Panc1 (cell line): ENCODE results near the gene C1orf141. TPM values are rescaled to one million over a fixed set of nuclear protein-coding genes. Genes with fewer than 3 reads are reported as not detected.

Source experiments
- ATAC-seq: fragments of 200-7000 bp; cut with Tn5 transposase; 2 replicates; pipeline ENCODE4 v1.9.1; 2020; ENCODE audit warnings: mild to moderate bottlenecking, moderate library complexity
- BruUV-seq: library from RNA; stranded (reverse); fragments of 400-500 nt; replicated peaks from 2 replicates; lab custom pipeline; 2021; lab: Mats Ljungman, UMichigan
- CTCF ChIA-PET: fragments of 300-600 bp; sonication (Branson Sonifier 250); formaldehyde crosslinking; loops from one replicate; lab custom pipeline; 2022; ENCODE audit warnings: antibody characterized with exemption; lab: Charles Lee
- POLR2A ChIA-PET: fragments of 300-600 bp; sonication (Branson Sonifier 250); formaldehyde crosslinking; loops from one replicate; lab custom pipeline; 2022; ENCODE audit warnings: antibody characterized with exemption; lab: Charles Lee
- DNase-seq: peaks from one replicate; pipeline ENCODE4 v3.0.0-alpha.2; 2010; ENCODE audit warnings: low read depth, low spot score
- H3K27ac ChIP-seq: 2 replicates; pipeline ENCODE4 v1.5.1; 2011; ENCODE audit warnings: mild to moderate bottlenecking, low read length, inconsistent platforms
- H3K27me3 ChIP-seq: fragments of 200-500 bp; sonication (Bioruptor generic); 2 replicates; pipeline ENCODE4 v1.6.0; 2014; ENCODE audit warnings: low read length, inconsistent platforms; ENCODE audit not compliant: control insufficient read depth, insufficient read depth
- H3K36me3 ChIP-seq: fragments of 200-500 bp; sonication (Bioruptor generic); 2 replicates; pipeline ENCODE4 v1.5.1; 2014; ENCODE audit warnings: inconsistent platforms, mild to moderate bottlenecking, low read length, moderate library complexity; ENCODE audit not compliant: control insufficient read depth, insufficient read depth
- H3K4me1 ChIP-seq: 2 replicates; pipeline ENCODE4 v1.5.1; 2011; ENCODE audit warnings: inconsistent platforms, mild to moderate bottlenecking, low read length, moderate library complexity; ENCODE audit not compliant: control insufficient read depth, insufficient read depth
- H3K4me3 ChIP-seq, 2 experiments: 2 replicates each; pipeline ENCODE4 v1.5.1; 2011 to 2012; ENCODE audit warnings: low read depth in 2 of 2, low read length in 2 of 2, mild to moderate bottlenecking in 2 of 2, inconsistent platforms in 1 of 2, moderate library complexity in 1 of 2
- H3K9me3 ChIP-seq: fragments of 200-500 bp; sonication (Bioruptor generic); 2 replicates; pipeline ENCODE4 v1.5.1; 2014; ENCODE audit warnings: low read depth, mild to moderate bottlenecking, inconsistent platforms, low read length, moderate library complexity; ENCODE audit not compliant: control insufficient read depth, insufficient read depth
- POLR2AphosphoS5 ChIP-seq: IDR thresholded peaks from 2 replicates; pipeline ENCODE4 v1.6.1; 2012; ENCODE audit warnings: mild to moderate bottlenecking, low read depth, low read length, moderate library complexity
- SIN3A ChIP-seq: IDR thresholded peaks from 2 replicates; pipeline ENCODE4 v1.6.1; 2012; ENCODE audit warnings: low read depth, mild to moderate bottlenecking, low read length, moderate library complexity, borderline replicate concordance; ENCODE audit not compliant: insufficient read depth
- TCF7L2 ChIP-seq: IDR thresholded peaks from 2 replicates; pipeline ENCODE4 v1.6.1; 2011; ENCODE audit warnings: mild to moderate bottlenecking, low read depth, low read length, inconsistent platforms
- in situ Hi-C: cut with HindIII; loops from 2 replicates; pipeline ENCODE4 v1.10.0; 2016; ENCODE audit warnings: low sequenced_read_pairs, low pct_unique_long_range_greater_than_20kb
- intact Hi-C: fragments of 100-400 bp; cut with micrococcal nuclease; formaldehyde crosslinking; loops from one replicate; pipeline ENCODE4 v1.10.0; 2022; ENCODE audit not compliant: unreplicated experiment
- total RNA-seq: library from RNA; stranded (reverse); gene quantifications from one replicate; pipeline ENCODE4 v1.2.1, GENCODE V29; 2021; ENCODE audit not compliant: unreplicated experiment
- TF ChIP-seq, protein P1 (sequence below): fragments of 450-650 bp; IDR thresholded peaks from 2 replicates; pipeline ENCODE4 v1.5.1; 2017; ENCODE audit warnings: mild to moderate bottlenecking
- TF ChIP-seq, protein P2 (sequence below), 2 experiments: IDR thresholded peaks; 2 replicates each; pipeline ENCODE4 v1.6.1; 2011 to 2012; ENCODE audit warnings: low read depth in 2 of 2, control low read depth in 1 of 2, low read length in 1 of 2, mild to moderate bottlenecking in 1 of 2, moderate library complexity in 1 of 2; ENCODE audit not compliant: insufficient read depth in 1 of 2

Gene C1orf141
- total RNA-seq, 1 experiment from 2014 or later = not detected

DNA sequence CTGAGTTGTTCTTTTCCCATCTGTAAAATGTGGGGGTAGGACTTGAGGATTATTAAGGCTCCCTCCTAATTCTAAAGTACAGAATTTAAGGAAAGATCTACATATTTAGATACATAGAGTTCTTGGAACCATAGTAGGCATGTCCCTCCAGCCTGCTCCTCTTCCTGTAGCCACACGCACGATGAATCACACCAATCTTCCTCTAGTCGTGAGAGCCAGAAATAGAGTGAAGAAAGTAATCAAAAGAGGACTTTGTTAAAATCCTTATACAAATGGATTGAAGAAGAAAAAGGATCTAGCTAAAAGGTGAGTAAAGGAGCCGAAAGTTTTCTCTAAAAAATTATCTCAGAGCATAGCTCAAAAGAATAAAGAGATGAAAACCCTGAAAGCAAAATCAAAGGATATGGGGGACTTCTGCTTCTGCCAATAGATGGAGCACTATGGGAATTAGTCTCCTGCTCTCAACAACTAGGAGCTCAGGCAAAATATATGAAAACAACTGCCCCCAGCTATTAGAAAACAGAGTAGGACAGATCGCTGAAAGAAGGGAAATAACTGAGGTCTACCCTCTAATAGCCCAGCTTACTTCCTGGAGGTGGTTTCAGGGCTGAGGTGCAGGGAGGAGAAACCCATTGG, 8.5 kb downstream of the C1orf141 start:
- H3K4me1 ChIP-seq = no peaks in the 10 kb centered on the region

GRCh38 chr1:67124455-67124854, 10.3 kb downstream of the C1orf141 start:
- ChIA-PET POLR2A (no interaction called here), CTCF (no interaction called here)
- Histone ChIP-seq H3K27me3 (no peaks in the 10 kb centered on the region), H3K9me3 (no peaks in the 10 kb centered on the region), H3K27ac (no peak overlapping the region), H3K4me3 (no peak overlapping the region), H3K36me3 (no peaks in the 10 kb centered on the region), H3K4me1 (no peaks in the 10 kb centered on the region)
- TF ChIP-seq, protein P1, sequence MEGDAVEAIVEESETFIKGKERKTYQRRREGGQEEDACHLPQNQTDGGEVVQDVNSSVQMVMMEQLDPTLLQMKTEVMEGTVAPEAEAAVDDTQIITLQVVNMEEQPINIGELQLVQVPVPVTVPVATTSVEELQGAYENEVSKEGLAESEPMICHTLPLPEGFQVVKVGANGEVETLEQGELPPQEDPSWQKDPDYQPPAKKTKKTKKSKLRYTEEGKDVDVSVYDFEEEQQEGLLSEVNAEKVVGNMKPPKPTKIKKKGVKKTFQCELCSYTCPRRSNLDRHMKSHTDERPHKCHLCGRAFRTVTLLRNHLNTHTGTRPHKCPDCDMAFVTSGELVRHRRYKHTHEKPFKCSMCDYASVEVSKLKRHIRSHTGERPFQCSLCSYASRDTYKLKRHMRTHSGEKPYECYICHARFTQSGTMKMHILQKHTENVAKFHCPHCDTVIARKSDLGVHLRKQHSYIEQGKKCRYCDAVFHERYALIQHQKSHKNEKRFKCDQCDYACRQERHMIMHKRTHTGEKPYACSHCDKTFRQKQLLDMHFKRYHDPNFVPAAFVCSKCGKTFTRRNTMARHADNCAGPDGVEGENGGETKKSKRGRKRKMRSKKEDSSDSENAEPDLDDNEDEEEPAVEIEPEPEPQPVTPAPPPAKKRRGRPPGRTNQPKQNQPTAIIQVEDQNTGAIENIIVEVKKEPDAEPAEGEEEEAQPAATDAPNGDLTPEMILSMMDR = no peak
- TF ChIP-seq TCF7L2 (no peak), SIN3A (no peak), POLR2AphosphoS5 (no peak)
- TF ChIP-seq, protein P2, sequence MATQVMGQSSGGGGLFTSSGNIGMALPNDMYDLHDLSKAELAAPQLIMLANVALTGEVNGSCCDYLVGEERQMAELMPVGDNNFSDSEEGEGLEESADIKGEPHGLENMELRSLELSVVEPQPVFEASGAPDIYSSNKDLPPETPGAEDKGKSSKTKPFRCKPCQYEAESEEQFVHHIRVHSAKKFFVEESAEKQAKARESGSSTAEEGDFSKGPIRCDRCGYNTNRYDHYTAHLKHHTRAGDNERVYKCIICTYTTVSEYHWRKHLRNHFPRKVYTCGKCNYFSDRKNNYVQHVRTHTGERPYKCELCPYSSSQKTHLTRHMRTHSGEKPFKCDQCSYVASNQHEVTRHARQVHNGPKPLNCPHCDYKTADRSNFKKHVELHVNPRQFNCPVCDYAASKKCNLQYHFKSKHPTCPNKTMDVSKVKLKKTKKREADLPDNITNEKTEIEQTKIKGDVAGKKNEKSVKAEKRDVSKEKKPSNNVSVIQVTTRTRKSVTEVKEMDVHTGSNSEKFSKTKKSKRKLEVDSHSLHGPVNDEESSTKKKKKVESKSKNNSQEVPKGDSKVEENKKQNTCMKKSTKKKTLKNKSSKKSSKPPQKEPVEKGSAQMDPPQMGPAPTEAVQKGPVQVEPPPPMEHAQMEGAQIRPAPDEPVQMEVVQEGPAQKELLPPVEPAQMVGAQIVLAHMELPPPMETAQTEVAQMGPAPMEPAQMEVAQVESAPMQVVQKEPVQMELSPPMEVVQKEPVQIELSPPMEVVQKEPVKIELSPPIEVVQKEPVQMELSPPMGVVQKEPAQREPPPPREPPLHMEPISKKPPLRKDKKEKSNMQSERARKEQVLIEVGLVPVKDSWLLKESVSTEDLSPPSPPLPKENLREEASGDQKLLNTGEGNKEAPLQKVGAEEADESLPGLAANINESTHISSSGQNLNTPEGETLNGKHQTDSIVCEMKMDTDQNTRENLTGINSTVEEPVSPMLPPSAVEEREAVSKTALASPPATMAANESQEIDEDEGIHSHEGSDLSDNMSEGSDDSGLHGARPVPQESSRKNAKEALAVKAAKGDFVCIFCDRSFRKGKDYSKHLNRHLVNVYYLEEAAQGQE (IDR thresholded peaks at IDR 0.05; ENCODE audit: insufficient read depth in 1 of 2, low read depth in 2 of 2, low read length in 1 of 2) = no peak
- intact Hi-C loops = no loop called here
- no peak for DNase-seq
- no TSS peak for BruUV-seq
- in situ Hi-C loops = no loop called here
- no peak for ATAC-seq

More for the DNA sequence above, 8.5 kb downstream of the C1orf141 start:
- TF ChIP-seq, protein P1 = peak; percentile 28; the same call in 1 of the 2 replicates
- TF ChIP-seq SIN3A = no peak
- in situ Hi-C loops = no loop called here
- Histone ChIP-seq H3K4me3 (no peak overlapping the region), H3K9me3 (no peaks in the 10 kb centered on the region), H3K36me3 (no peaks in the 10 kb centered on the region), H3K27ac (no peak overlapping the region), H3K27me3 (no peaks in the 10 kb centered on the region)
- ChIA-PET POLR2A (no interaction called here), CTCF (no interaction called here)
- intact Hi-C loops = no loop called here
- DNase-seq = no peak
- no peak for ATAC-seq
- no TSS peak for BruUV-seq
